Measurements from ENCODE around the gene ABCB11.

Gene ABCB11

GRCh38 chr2:168901003-168901402 lies 130.1 kb downstream of the ABCB11 start, which contains the start of gene G6PC2:
Gene G6PC2 (plus strand): TSS chr2:168901291. CDS start chr2:168901332, 41 bp downstream.
- TF ChIP-seq CTCF (IDR thresholded peaks at IDR 0.05; ENCODE audit: insufficient read depth, low read depth, low read length, missing control alignments): no peak
- no peak for DNase-seq (ENCODE audit: low read depth)
- H3K4me3 ChIP-seq (ENCODE audit: low read depth, low read length): no peak within 1 kb of the TSS

DNA sequence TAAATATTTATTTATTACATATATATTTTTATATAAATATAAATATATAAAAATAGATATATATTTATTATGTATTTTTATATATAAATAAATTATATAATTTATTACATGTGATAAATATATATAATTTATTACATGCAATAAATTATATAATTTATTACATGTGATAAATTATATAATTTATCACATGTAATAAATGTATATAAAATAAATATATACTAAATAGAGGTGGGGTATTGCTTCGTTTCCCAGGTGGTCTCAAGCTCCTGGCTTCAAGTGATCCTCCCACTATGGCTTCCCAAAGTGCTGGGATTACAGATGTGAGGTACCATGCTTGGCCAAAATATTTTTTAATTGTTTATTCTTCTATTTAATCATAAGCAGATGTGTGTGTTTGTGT lies 133.7 kb downstream of the ABCB11 start:
- no peak overlapping the region for H3K4me3 ChIP-seq (ENCODE audit: low read depth, low read length)
- TF ChIP-seq CTCF (IDR thresholded peaks at IDR 0.05; ENCODE audit: insufficient read depth, low read depth, low read length, missing control alignments): no peak
- DNase-seq (ENCODE audit: low read depth): no peak

DNA sequence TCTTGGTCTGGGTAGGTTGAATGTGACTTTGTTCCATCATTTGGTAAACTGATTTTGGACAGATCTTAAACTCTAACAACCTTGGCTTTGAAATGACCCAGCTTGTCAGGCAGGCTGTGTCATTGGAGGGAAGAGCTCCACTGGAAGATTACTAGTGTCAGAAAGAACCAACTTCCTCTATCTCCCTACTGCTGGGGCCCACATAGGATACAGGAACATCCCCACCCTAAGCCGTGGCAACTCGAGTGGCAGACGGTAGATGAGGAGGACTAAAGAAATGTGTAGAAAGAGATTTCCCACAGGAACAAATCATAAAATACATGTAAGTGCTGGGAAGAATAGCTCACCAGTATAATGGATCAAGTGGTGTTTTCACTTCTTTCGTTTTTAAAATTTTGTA lies 134.3 kb downstream of the ABCB11 start:
- no peak for TF ChIP-seq CTCF (IDR thresholded peaks at IDR 0.05; ENCODE audit: insufficient read depth, low read depth, low read length, missing control alignments)
- no peak overlapping the region for H3K4me3 ChIP-seq (ENCODE audit: low read depth, low read length)
- no peak for DNase-seq (ENCODE audit: low read depth)

GRCh38 chr2:168895771-168896170 lies 135.4 kb downstream of the ABCB11 start:
- no peak for DNase-seq (ENCODE audit: low read depth)
- TF ChIP-seq CTCF (IDR thresholded peaks at IDR 0.05; ENCODE audit: insufficient read depth, low read depth, low read length, missing control alignments): no peak
- no peak overlapping the region for H3K4me3 ChIP-seq (ENCODE audit: low read depth, low read length)

GRCh38 chr2:168894720-168895119 lies 136.4 kb downstream of the ABCB11 start:
- H3K4me3 ChIP-seq (ENCODE audit: low read depth, low read length): no peak overlapping the region
- TF ChIP-seq CTCF (IDR thresholded peaks at IDR 0.05; ENCODE audit: insufficient read depth, low read depth, low read length, missing control alignments): no peak
- DNase-seq (ENCODE audit: low read depth): no peak

GRCh38 chr2:168894101-168894500 lies 137.0 kb downstream of the ABCB11 start:
- DNase-seq (ENCODE audit: low read depth): no peak
- no peak for TF ChIP-seq CTCF (IDR thresholded peaks at IDR 0.05; ENCODE audit: insufficient read depth, low read depth, low read length, missing control alignments)
- no peak overlapping the region for H3K4me3 ChIP-seq (ENCODE audit: low read depth, low read length)

- H3K4me3 ChIP-seq (ENCODE audit: low read depth, low read length): no peak overlapping the region
- TF ChIP-seq CTCF (IDR thresholded peaks at IDR 0.05; ENCODE audit: insufficient read depth, low read depth, low read length, missing control alignments): no peak
- DNase-seq (ENCODE audit: low read depth): no peak
Observed at GRCh38 chr2:168892327-168892726, 138.8 kb downstream of the ABCB11 start.
